Skeletal muscle cell (primary cell): ENCODE results near the gene TNNT3.

Experiments
- DNase-seq: peaks from one replicate; pipeline ENCODE4 v3.0.0-alpha.2; 2010; ENCODE audit warnings: low read depth
- H3K4me3 ChIP-seq: 2 replicates; pipeline ENCODE4 v1.5.1; 2011; ENCODE audit warnings: low read depth, mild to moderate bottlenecking, control low read depth, low read length, moderate library complexity

Gene TNNT3

GRCh38 chr11:1920128-1920908 is 815 bp downstream of the TNNT3 start:
- no peak for DNase-seq
- no peak overlapping the region for H3K4me3 ChIP-seq

- DNase-seq: no peak
- H3K4me3 ChIP-seq: no peak overlapping the region
Measured at GRCh38 chr11:1920909-1921573, 1.5 kb downstream of the TNNT3 start.

GRCh38 chr11:1921574-1922141 is 2.2 kb downstream of the TNNT3 start:
- H3K4me3 ChIP-seq: no peak overlapping the region
- peak; percentile 78 for DNase-seq

GRCh38 chr11:1922481-1923081 is 3.1 kb downstream of the TNNT3 start:
- H3K4me3 ChIP-seq: no peak overlapping the region

GRCh38 chr11:1923201-1923956 is 3.9 kb downstream of the TNNT3 start:
- DNase-seq: no peak
- H3K4me3 ChIP-seq: no peak overlapping the region

More at GRCh38 chr11:1922481-1923081, 3.1 kb downstream of the TNNT3 start:
- DNase-seq: no peak

GRCh38 chr11:1924181-1924580 is 4.7 kb downstream of the TNNT3 start:
- H3K4me3 ChIP-seq: no peak overlapping the region
- no peak for DNase-seq

GRCh38 chr11:1924646-1925372 is 5.3 kb downstream of the TNNT3 start:
- no peak overlapping the region for H3K4me3 ChIP-seq
- no peak for DNase-seq

- no peak overlapping the region for H3K4me3 ChIP-seq
- no peak for DNase-seq
Measured at GRCh38 chr11:1925373-1926155, 6.1 kb downstream of the TNNT3 start.

GRCh38 chr11:1926156-1927025 is 6.9 kb downstream of the TNNT3 start:
- no peak overlapping the region for H3K4me3 ChIP-seq
- DNase-seq: no peak

GRCh38 chr11:1927026-1927847 is 7.7 kb downstream of the TNNT3 start:
- no peak for DNase-seq
- no peak overlapping the region for H3K4me3 ChIP-seq

GRCh38 chr11:1927848-1928469 is 8.5 kb downstream of the TNNT3 start:
- no peak overlapping the region for H3K4me3 ChIP-seq
- DNase-seq: no peak

- DNase-seq: no peak
- no peak overlapping the region for H3K4me3 ChIP-seq
Measured at GRCh38 chr11:1928470-1928890, 9.0 kb downstream of the TNNT3 start.

- no peak for DNase-seq
- H3K4me3 ChIP-seq: no peak overlapping the region
Measured at GRCh38 chr11:1928891-1929541, 9.5 kb downstream of the TNNT3 start.

- H3K4me3 ChIP-seq: no peak overlapping the region
- no peak for DNase-seq
Measured at GRCh38 chr11:1929621-1930461, 10.3 kb downstream of the TNNT3 start.

- no peak for DNase-seq
- H3K4me3 ChIP-seq: no peak overlapping the region
Measured at GRCh38 chr11:1930462-1930830, 10.9 kb downstream of the TNNT3 start.
